Epithelial cell of proximal tubule (primary cell): ENCODE data around the gene THOC5. TPM values are rescaled to one million over a fixed set of nuclear protein-coding genes. Genes with fewer than 3 reads are reported as not detected.

Experiments used
- DNase-seq: peaks from one replicate; pipeline ENCODE4 v3.0.0-alpha.2; 2011; ENCODE audit warnings: low read depth
- H3K4me3 ChIP-seq: 2 replicates; pipeline ENCODE4 v1.5.1; 2011; ENCODE audit warnings: low read depth, mild to moderate bottlenecking, low read length
- total RNA-seq: library from RNA; depleted of rRNA; stranded (reverse); fragments of >200 nt; gene quantifications from 2 replicates; pipeline ENCODE4 v1.2.3, GENCODE V29; 2015
- TF ChIP-seq, protein P1 (sequence below): conservative IDR thresholded peaks from 2 replicates; pipeline ENCODE4 v1.5.1; 2012; ENCODE audit warnings: low read depth, mild to moderate bottlenecking, low read length

The THOC5 gene
- total RNA-seq, 1 donor from 2014 or later: 48.5 TPM

GRCh38 chr22:29479417-29480261 is 73.9 kb downstream of the THOC5 start, which contains the start of gene NEFH:
Gene NEFH, plus strand, starts transcription at chr22:29480218. Its CDS starts 45 bp downstream, at chr22:29480263.
- DNase-seq: no peak
- H3K4me3 ChIP-seq: no peak within 1 kb of the TSS
- TF ChIP-seq, protein P1, sequence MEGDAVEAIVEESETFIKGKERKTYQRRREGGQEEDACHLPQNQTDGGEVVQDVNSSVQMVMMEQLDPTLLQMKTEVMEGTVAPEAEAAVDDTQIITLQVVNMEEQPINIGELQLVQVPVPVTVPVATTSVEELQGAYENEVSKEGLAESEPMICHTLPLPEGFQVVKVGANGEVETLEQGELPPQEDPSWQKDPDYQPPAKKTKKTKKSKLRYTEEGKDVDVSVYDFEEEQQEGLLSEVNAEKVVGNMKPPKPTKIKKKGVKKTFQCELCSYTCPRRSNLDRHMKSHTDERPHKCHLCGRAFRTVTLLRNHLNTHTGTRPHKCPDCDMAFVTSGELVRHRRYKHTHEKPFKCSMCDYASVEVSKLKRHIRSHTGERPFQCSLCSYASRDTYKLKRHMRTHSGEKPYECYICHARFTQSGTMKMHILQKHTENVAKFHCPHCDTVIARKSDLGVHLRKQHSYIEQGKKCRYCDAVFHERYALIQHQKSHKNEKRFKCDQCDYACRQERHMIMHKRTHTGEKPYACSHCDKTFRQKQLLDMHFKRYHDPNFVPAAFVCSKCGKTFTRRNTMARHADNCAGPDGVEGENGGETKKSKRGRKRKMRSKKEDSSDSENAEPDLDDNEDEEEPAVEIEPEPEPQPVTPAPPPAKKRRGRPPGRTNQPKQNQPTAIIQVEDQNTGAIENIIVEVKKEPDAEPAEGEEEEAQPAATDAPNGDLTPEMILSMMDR: no peak

- DNase-seq: no peak
- TF ChIP-seq, protein P1: no peak
- no peak overlapping the region for H3K4me3 ChIP-seq
Observed at GRCh38 chr22:29478326-29479276, 75.0 kb downstream of the THOC5 start.

GRCh38 chr22:29477723-29478318 is 75.7 kb downstream of the THOC5 start:
- H3K4me3 ChIP-seq: no peak overlapping the region
- TF ChIP-seq, protein P1: no peak
- no peak for DNase-seq

- TF ChIP-seq, protein P1: no peak
- no peak overlapping the region for H3K4me3 ChIP-seq
- DNase-seq: no peak
Observed at GRCh38 chr22:29476116-29476515, 77.4 kb downstream of the THOC5 start.

- TF ChIP-seq, protein P1: no peak
- no peak overlapping the region for H3K4me3 ChIP-seq
- DNase-seq: no peak
Observed at GRCh38 chr22:29475550-29475949, 78.0 kb downstream of the THOC5 start.

- TF ChIP-seq, protein P1: no peak
- no peak for DNase-seq
- H3K4me3 ChIP-seq: no peak overlapping the region
Observed at GRCh38 chr22:29473001-29473400, 80.6 kb downstream of the THOC5 start.
